Thyroid gland (tissue), 4 donors: ENCODE data around the gene PTPN4. TPM values are rescaled to one million over a fixed set of nuclear protein-coding genes. Genes with fewer than 3 reads are reported as not detected.

Experiments used
- DNase-seq, 2 donors: peaks; one replicate each; pipeline ENCODE4 v3.0.0-alpha.2; 2019
- H3K27ac ChIP-seq, 3 donors: fragments of 200-600 bp; sonication (generic); 1 replicate in 2 of 3; 2 replicates in 1 of 3; pipeline ENCODE4 v1.5.1; 2016 to 2019; ENCODE audit warnings: mild to moderate bottlenecking in 1 of 3, moderate library complexity in 1 of 3
- H3K27me3 ChIP-seq: fragments of 200-600 bp; sonication (generic); one replicate; pipeline ENCODE4 v1.5.1; 2019
- H3K36me3 ChIP-seq, 2 donors: fragments of 200-600 bp; sonication (generic); one replicate each; pipeline ENCODE4 v1.5.1; 2016 to 2019
- H3K4me1 ChIP-seq, 2 donors: fragments of 200-600 bp; sonication (generic); one replicate each; pipeline ENCODE4 v1.5.1; 2017 to 2019
- H3K4me3 ChIP-seq, 3 donors: fragments of 200-600 bp; sonication (generic); replicated peaks in 1 of 3; 1 replicate in 2 of 3; 2 replicates in 1 of 3; pipeline ENCODE4 v1.5.1; 2016; ENCODE audit warnings: mild to moderate bottlenecking in 1 of 3
- H3K9me3 ChIP-seq: fragments of 200-600 bp; sonication (generic); one replicate; pipeline ENCODE4 v1.5.1; 2017
- POLR2A ChIP-seq, 2 donors: fragments of 450-650 bp; IDR thresholded peaks; one replicate each; pipeline ENCODE4 v1.6.1; 2017; ENCODE audit warnings: antibody characterized with exemption in 2 of 2, mild to moderate bottlenecking in 2 of 2, moderate library complexity in 1 of 2
- WGBS, 2 donors: methylation state at CpG; one replicate each; pipeline ENCODE4 v1.1.5; 2017; 5-methylcytosine and 5-hydroxymethylcytosine counted together
- intact Hi-C: fragments of 100-400 bp; cut with DNase I; formaldehyde crosslinking; loops from one replicate; pipeline ENCODE4 v1.15.1; 2023
- total RNA-seq, 4 donors: library from RNA; depleted of rRNA; stranded (reverse); fragments of >200 nt; gene quantifications; one replicate each; pipeline ENCODE4 v1.2.3, GENCODE V29; 2016
- TF ChIP-seq, protein P1 (sequence below), 6 experiments: fragments of 200-600 bp in 3 of 6; fragments of 450-650 bp in 3 of 6; sonication (generic) in 3 of 6; IDR thresholded peaks; one replicate each; pipeline ENCODE4 v1.5.1; 2016 to 2019; ENCODE audit warnings: antibody characterized with exemption in 6 of 6, mild to moderate bottlenecking in 2 of 6, inconsistent platforms in 1 of 6, moderate library complexity in 1 of 6

The PTPN4 gene
- total RNA-seq, 4 donors from 2014 or later: 79.1 to 131 (median 114) TPM

DNA sequence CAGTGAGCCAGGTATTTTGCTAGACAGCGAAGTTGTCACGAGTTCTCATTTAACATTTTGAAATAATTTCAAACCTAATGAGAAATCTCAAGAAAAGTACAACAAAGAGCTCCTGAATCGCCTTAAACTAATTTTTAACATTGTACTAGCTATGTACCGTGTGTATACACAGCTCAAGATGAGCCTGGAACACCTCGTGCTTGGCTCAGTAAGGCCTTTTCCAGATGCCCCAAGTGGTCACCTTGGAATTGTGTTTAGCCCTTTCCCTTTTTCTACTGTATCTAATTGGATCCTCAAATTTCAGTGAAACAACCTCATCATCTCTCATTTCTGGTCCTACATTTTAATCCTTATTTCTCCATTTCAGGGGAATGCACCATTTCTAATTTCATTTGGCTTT lies 7.2 kb downstream of the PTPN4 start:
- WGBS, 2 donors: 93 to 94% methylated on average over 5 of the region's 5 CpGs
- TF ChIP-seq, protein P1, sequence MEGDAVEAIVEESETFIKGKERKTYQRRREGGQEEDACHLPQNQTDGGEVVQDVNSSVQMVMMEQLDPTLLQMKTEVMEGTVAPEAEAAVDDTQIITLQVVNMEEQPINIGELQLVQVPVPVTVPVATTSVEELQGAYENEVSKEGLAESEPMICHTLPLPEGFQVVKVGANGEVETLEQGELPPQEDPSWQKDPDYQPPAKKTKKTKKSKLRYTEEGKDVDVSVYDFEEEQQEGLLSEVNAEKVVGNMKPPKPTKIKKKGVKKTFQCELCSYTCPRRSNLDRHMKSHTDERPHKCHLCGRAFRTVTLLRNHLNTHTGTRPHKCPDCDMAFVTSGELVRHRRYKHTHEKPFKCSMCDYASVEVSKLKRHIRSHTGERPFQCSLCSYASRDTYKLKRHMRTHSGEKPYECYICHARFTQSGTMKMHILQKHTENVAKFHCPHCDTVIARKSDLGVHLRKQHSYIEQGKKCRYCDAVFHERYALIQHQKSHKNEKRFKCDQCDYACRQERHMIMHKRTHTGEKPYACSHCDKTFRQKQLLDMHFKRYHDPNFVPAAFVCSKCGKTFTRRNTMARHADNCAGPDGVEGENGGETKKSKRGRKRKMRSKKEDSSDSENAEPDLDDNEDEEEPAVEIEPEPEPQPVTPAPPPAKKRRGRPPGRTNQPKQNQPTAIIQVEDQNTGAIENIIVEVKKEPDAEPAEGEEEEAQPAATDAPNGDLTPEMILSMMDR (IDR thresholded peaks at IDR 0.05): no peak
- no peak for TF ChIP-seq POLR2A (IDR thresholded peaks at IDR 0.05)
- Histone ChIP-seq H3K36me3 (no peaks in the 10 kb centered on the region), H3K4me1 (peaks cover 13 to 26% of the 10 kb centered on the region in 2 donors), H3K27ac (no peak overlapping the region), H3K27me3 (no peaks in the 10 kb centered on the region), H3K9me3 (no peaks in the 10 kb centered on the region), H3K4me3 (no peak overlapping the region)
- DNase-seq: no peak
- intact Hi-C loops: no loop called here

DNA sequence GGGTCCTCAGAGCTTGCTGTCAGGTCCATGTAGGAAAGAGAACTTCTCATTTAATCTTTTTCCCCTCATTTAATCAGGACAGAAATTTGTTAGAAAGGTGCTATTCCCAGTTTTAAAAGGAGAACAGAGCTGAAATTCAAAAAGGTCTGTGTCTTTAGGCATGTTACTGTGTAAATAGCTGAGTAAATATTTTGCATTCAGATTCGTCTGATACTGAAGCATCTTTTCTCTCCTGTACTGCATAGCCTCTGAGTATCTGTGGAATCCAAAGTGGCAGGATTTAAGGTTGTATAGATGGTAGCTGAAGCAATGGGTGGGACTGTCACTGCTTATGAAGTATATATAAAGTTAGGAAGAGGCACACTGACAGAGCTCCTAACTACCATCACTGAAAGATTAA lies 9.0 kb downstream of the PTPN4 start:
- intact Hi-C loops: no loop called here
- TF ChIP-seq, protein P1 (IDR thresholded peaks at IDR 0.05): no peak
- TF ChIP-seq POLR2A (IDR thresholded peaks at IDR 0.05): no peak
- no peak overlapping the region for H3K4me3 ChIP-seq
- no peak overlapping the region for H3K27ac ChIP-seq
- H3K4me1 ChIP-seq: peaks cover 8 to 32% of the 10 kb centered on the region in 2 donors
- DNase-seq: no peak
- H3K9me3 ChIP-seq: no peaks in the 10 kb centered on the region
- no peaks in the 10 kb centered on the region for H3K36me3 ChIP-seq
- H3K27me3 ChIP-seq: no peaks in the 10 kb centered on the region
- WGBS, 2 donors: 61 to 77% methylated on average over 1 of the region's 1 CpG

DNA sequence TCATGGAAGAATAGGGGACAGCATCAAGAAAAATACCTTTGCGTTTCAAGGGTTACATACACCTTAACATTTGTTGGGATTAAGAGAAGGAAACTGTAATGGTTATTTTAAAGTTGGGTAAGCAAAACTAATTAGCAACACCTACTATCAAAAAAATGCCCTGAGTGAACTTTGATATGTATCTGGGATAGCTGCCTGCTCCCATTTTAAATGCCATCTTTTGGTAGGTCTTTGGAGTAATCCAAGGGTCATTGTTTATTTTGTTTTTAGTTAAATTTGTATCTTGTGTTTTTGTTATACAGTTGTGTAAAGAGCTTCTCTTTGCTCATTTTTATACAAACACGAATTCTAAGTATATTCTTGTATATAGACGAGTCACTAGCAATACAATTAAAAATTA lies 9.9 kb downstream of the PTPN4 start:
- DNase-seq: no peak
- H3K36me3 ChIP-seq: no peaks in the 10 kb centered on the region
- no peaks in the 10 kb centered on the region for H3K9me3 ChIP-seq
- intact Hi-C loops: no loop called here
- peaks cover 5 to 27% of the 10 kb centered on the region in 2 donors for H3K4me1 ChIP-seq
- no peaks in the 10 kb centered on the region for H3K27me3 ChIP-seq
- TF ChIP-seq POLR2A (IDR thresholded peaks at IDR 0.05): no peak
- TF ChIP-seq, protein P1 (IDR thresholded peaks at IDR 0.05): no peak
- no peak overlapping the region for H3K27ac ChIP-seq
- no peak overlapping the region for H3K4me3 ChIP-seq
- WGBS, 2 donors: 93 to 94% methylated on average over 3 of the region's 3 CpGs

DNA sequence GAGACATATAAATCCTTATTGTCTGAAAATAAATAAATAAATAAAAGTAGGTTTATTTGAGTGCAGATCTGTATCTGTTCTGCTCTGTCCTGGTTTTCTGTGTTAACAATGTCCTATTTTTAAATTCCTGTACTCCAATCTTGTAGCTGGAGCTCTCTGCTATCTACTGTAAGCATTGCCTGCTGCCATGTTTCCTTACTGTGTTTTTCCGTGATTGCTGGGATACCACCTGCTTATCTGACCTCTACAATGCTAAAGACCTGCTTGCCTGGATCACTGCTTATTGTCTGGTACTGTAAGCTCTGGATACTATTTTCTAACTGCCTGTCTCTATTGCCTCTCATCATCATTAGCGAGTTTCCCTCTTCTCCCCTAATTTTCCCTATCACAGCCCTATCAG lies 11.6 kb downstream of the PTPN4 start:
- WGBS, 2 donors: 90 to 95% methylated on average over 2 of the region's 2 CpGs
- TF ChIP-seq, protein P1 (IDR thresholded peaks at IDR 0.05): no peak
- no peak for TF ChIP-seq POLR2A (IDR thresholded peaks at IDR 0.05)
- Histone ChIP-seq H3K4me3 (no peak overlapping the region), H3K36me3 (no peaks in the 10 kb centered on the region), H3K27me3 (no peaks in the 10 kb centered on the region), H3K9me3 (no peaks in the 10 kb centered on the region), H3K27ac (no peak overlapping the region), H3K4me1 (peaks cover 5 to 18% of the 10 kb centered on the region in 2 donors)
- intact Hi-C loops: no loop called here
- no peak for DNase-seq

DNA sequence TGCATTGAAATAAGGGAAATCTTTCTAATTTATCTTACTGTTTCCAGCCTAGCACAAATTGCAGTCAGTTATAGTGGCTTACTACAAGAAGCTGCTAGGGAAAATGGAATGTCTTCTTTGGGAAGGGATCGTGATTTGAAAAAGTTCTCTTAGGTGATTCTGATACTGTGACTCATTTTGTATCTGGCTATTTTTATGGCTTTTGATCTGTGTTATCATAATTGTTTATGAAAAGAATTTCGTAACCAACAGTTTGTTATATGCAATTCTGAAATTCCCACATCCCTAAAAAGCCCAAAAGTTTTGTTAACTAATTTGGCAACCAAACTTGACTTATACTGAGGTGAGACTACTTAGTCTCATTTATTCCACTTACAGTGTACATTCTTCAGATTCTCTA lies 12.4 kb downstream of the PTPN4 start:
- intact Hi-C loops: no loop called here
- peaks cover 5 to 14% of the 10 kb centered on the region in 2 donors for H3K4me1 ChIP-seq
- no peak for DNase-seq
- no peak overlapping the region for H3K27ac ChIP-seq
- no peak overlapping the region for H3K4me3 ChIP-seq
- TF ChIP-seq, protein P1 (IDR thresholded peaks at IDR 0.05): no peak
- TF ChIP-seq POLR2A (IDR thresholded peaks at IDR 0.05): no peak
- 86 to 90% methylated on average over 2 of the region's 2 CpGs for WGBS, 2 donors
- no peaks in the 10 kb centered on the region for H3K27me3 ChIP-seq
- H3K9me3 ChIP-seq: no peaks in the 10 kb centered on the region
- H3K36me3 ChIP-seq: no peaks in the 10 kb centered on the region
